Measurements from ENCODE around the gene FAM83C. TPM values are rescaled to one million over a fixed set of nuclear protein-coding genes. Genes with fewer than 3 reads are reported as not detected.

Gene FAM83C
- total RNA-seq, 1 experiment from 2014 or later = not detected

DNA sequence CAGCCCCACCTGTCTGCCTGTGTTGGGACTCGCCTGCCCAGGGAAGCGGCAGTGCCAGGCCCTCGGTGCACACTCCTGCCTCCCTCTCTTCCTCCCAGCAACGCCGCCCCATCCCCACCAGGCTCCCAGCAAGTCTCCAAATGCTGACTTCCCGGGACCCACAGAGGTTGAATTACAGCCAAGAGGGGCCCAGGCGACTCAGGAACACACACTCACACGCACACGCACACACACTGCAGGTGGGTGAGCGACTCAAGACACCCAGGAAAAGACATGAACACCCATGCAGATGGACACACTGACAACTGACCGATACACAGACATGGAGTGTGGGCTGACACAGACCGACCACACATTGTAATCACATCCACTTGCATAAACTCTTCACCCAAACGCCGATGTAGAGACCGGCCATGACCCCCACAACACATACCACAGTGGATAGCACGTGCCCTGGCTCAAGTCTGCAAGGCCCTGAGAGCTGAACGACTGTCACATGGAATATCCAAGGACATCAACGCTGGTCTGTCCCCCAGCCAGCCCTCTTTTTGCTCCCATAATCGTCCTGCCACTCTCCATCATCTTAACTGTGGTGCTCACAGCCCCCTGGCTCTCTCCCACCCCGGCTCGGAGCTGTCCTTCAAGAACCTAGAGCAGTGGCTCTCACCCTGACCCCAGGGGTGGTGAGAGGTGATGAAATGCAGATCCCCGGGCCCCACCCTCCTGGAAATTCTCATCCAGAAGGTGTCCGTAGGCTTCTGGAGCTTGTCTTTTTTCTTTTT, 470 bp upstream of the FAM83C start:
- H3K9me2 ChIP-seq (ENCODE audit: insufficient read depth) = no peaks in the 10 kb centered on the region
- intact Hi-C loops (cut with micrococcal nuclease) = no loop called here
- CTCF ChIA-PET = interaction anchor here (5.2 kb wide), 1 partner anchor 12 kb away, joined by 27 read pairs; no protein-coding TSS in a partner anchor
- H3K4me3 ChIP-seq (replicated peaks in 1 of 2; ENCODE audit: low read depth in 1 of 2, low read length in 2 of 2) = no peak overlapping the region
- no TSS peak for BruUV-seq (replicated peaks)
- H3K27me3 ChIP-seq (ENCODE audit: insufficient read depth, low read length) = no peaks in the 10 kb centered on the region
- POLR2A ChIA-PET = no interaction called here
- no peak for DNase-seq (ENCODE audit: low read depth, low spot score)
- RAD21 ChIA-PET (ENCODE audit: low non-redundant PET in 1 of 2, low total read pairs in 2 of 2, uncharacterized antibody in 2 of 2, unreplicated experiment in 2 of 2) = no interaction called here
- H4K20me1 ChIP-seq (ENCODE audit: insufficient read depth) = no peaks in the 10 kb centered on the region
- H3K4me2 ChIP-seq (ENCODE audit: low read length) = no peak overlapping the region
- TF ChIP-seq EZH2phosphoT487 (IDR thresholded peaks at IDR 0.05; ENCODE audit: borderline replicate concordance) (no peak), RAD21 (IDR thresholded peaks at IDR 0.05; ENCODE audit: low read depth) (no peak)
- H3K27ac ChIP-seq (ENCODE audit: low read depth, low read length) = no peak overlapping the region
- H3K4me1 ChIP-seq (ENCODE audit: control insufficient read depth in 1 of 2, insufficient read depth in 2 of 2, low read length in 2 of 2) = peaks cover 5 to 11% of the 10 kb centered on the region in 2 experiments; a peak in 2 of 4 replicates
- H3K36me3 ChIP-seq (ENCODE audit: control insufficient read depth in 1 of 2, insufficient read depth in 2 of 2, low read length in 2 of 2) = no peaks in the 10 kb centered on the region
- no peaks in the 10 kb centered on the region for H3K79me2 ChIP-seq (ENCODE audit: insufficient read depth, low read length)
- ATAC-seq = no peak
- H2AFZ ChIP-seq (ENCODE audit: low read depth, low read length, poor library complexity, severe bottlenecking) = no peak overlapping the region
- H3K9me3 ChIP-seq (ENCODE audit: control insufficient read depth in 1 of 2, insufficient read depth in 1 of 2, low read depth in 1 of 2, low read length in 2 of 2) = no peaks in the 10 kb centered on the region
- no peak overlapping the region for H3K9ac ChIP-seq (ENCODE audit: low read length)

DNA sequence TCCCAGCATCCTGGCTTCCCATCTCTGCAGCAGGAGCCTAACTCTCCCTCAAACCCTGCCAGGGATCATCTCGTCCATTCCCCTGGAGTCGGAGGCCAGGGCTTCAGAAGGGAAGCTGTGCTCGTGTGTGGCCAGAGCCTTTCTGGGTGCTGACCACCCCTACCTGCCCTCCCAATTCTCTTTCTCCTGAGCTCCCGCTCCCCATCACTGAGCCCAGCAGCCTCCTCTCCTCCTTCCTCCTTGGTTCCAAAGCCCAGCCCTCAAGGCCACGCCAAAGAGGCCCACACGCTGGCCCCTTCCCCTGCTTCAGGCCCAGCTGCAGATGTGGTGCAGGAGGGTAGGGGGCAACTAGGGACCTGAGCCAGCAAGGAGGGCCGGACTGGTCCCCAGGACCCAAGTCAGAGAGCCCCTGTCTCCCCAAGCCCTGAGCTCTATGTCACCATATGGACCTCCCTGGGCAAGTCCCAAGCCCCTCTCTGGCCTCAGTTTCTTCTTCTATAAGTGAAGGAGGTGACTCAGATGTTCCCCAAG, 1.3 kb downstream of the FAM83C start:
- DNase-seq (ENCODE audit: low read depth, low spot score) = no peak
- H3K4me2 ChIP-seq (ENCODE audit: low read length) = no peak overlapping the region
- intact Hi-C loops (cut with micrococcal nuclease) = no loop called here
- H3K9ac ChIP-seq (ENCODE audit: low read length) = no peak overlapping the region
- POLR2A ChIA-PET = no interaction called here
- CTCF ChIA-PET = interaction anchor here (5.2 kb wide), 1 partner anchor 14 kb away, joined by 27 read pairs; no protein-coding TSS in a partner anchor
- no peaks in the 10 kb centered on the region for H3K9me2 ChIP-seq (ENCODE audit: insufficient read depth)
- no peak overlapping the region for H3K27ac ChIP-seq (ENCODE audit: low read depth, low read length)
- peaks cover 0 to 2% of the 10 kb centered on the region in 2 experiments; a peak in 1 of 4 replicates for H3K4me1 ChIP-seq (ENCODE audit: control insufficient read depth in 1 of 2, insufficient read depth in 2 of 2, low read length in 2 of 2)
- no peak overlapping the region for H2AFZ ChIP-seq (ENCODE audit: low read depth, low read length, poor library complexity, severe bottlenecking)
- no peaks in the 10 kb centered on the region for H3K27me3 ChIP-seq (ENCODE audit: insufficient read depth, low read length)
- H3K36me3 ChIP-seq (ENCODE audit: control insufficient read depth in 1 of 2, insufficient read depth in 2 of 2, low read length in 2 of 2) = no peaks in the 10 kb centered on the region
- BruUV-seq (replicated peaks) = no TSS peak
- ATAC-seq = no peak
- no peaks in the 10 kb centered on the region for H4K20me1 ChIP-seq (ENCODE audit: insufficient read depth)
- H3K9me3 ChIP-seq (ENCODE audit: control insufficient read depth in 1 of 2, insufficient read depth in 1 of 2, low read depth in 1 of 2, low read length in 2 of 2) = no peaks in the 10 kb centered on the region
- TF ChIP-seq, protein P1, sequence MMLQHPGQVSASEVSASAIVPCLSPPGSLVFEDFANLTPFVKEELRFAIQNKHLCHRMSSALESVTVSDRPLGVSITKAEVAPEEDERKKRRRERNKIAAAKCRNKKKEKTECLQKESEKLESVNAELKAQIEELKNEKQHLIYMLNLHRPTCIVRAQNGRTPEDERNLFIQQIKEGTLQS (IDR thresholded peaks at IDR 0.05) = no peak
- TF ChIP-seq ZNF274 (IDR thresholded peaks at IDR 0.05; ENCODE audit: low read depth, low read length) = no peak
- no peak for TF ChIP-seq SIN3A (IDR thresholded peaks at IDR 0.05; ENCODE audit: low read depth)
- TF ChIP-seq SP1 (IDR thresholded peaks at IDR 0.05; ENCODE audit: low read depth) = no peak
- TF ChIP-seq, protein P2, sequence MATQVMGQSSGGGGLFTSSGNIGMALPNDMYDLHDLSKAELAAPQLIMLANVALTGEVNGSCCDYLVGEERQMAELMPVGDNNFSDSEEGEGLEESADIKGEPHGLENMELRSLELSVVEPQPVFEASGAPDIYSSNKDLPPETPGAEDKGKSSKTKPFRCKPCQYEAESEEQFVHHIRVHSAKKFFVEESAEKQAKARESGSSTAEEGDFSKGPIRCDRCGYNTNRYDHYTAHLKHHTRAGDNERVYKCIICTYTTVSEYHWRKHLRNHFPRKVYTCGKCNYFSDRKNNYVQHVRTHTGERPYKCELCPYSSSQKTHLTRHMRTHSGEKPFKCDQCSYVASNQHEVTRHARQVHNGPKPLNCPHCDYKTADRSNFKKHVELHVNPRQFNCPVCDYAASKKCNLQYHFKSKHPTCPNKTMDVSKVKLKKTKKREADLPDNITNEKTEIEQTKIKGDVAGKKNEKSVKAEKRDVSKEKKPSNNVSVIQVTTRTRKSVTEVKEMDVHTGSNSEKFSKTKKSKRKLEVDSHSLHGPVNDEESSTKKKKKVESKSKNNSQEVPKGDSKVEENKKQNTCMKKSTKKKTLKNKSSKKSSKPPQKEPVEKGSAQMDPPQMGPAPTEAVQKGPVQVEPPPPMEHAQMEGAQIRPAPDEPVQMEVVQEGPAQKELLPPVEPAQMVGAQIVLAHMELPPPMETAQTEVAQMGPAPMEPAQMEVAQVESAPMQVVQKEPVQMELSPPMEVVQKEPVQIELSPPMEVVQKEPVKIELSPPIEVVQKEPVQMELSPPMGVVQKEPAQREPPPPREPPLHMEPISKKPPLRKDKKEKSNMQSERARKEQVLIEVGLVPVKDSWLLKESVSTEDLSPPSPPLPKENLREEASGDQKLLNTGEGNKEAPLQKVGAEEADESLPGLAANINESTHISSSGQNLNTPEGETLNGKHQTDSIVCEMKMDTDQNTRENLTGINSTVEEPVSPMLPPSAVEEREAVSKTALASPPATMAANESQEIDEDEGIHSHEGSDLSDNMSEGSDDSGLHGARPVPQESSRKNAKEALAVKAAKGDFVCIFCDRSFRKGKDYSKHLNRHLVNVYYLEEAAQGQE (IDR thresholded peaks at IDR 0.05; ENCODE audit: low read depth) = no peak
- no peak for TF ChIP-seq YY1 (IDR thresholded peaks at IDR 0.05; ENCODE audit: extremely low read depth, insufficient replicate concordance, low read depth, low read length)
- TF ChIP-seq RAD21 (IDR thresholded peaks at IDR 0.05; ENCODE audit: low read depth) = no peak
- no peak overlapping the region for H3K4me3 ChIP-seq (replicated peaks in 1 of 2; ENCODE audit: low read depth in 1 of 2, low read length in 2 of 2)
- H3K79me2 ChIP-seq (ENCODE audit: insufficient read depth, low read length) = no peaks in the 10 kb centered on the region
- RAD21 ChIA-PET (ENCODE audit: low non-redundant PET in 1 of 2, low total read pairs in 2 of 2, uncharacterized antibody in 2 of 2, unreplicated experiment in 2 of 2) = no interaction called here
